Gastroesophageal sphincter (tissue), 3 donors: ENCODE results near the gene CTBP1.

ENCODE experiments used
- EP300 ChIP-seq: sonication (generic); formaldehyde crosslinking; IDR thresholded peaks from one replicate; pipeline ENCODE4 v1.6.1; 2017; ENCODE audit warnings: antibody characterized with exemption, mild to moderate bottlenecking
- POLR2A ChIP-seq, 2 donors: fragments of 450-650 bp; IDR thresholded peaks; one replicate each; pipeline ENCODE4 v1.6.1; 2017; ENCODE audit warnings: antibody characterized with exemption in 2 of 2, mild to moderate bottlenecking in 2 of 2, moderate library complexity in 1 of 2
- POLR2AphosphoS5 ChIP-seq: sonication (generic); formaldehyde crosslinking; IDR thresholded peaks from one replicate; pipeline ENCODE4 v1.6.1; 2017; ENCODE audit warnings: antibody characterized with exemption
- TF ChIP-seq, protein P1 (sequence below), 4 experiments: fragments of 200-600 bp in 2 of 4; fragments of 450-650 bp in 2 of 4; sonication (generic) in 1 of 4; IDR thresholded peaks; one replicate each; pipeline ENCODE4 v1.5.1; 2017 to 2019; ENCODE audit warnings: antibody characterized with exemption in 4 of 4, mild to moderate bottlenecking in 2 of 4, moderate library complexity in 2 of 4

DNA sequence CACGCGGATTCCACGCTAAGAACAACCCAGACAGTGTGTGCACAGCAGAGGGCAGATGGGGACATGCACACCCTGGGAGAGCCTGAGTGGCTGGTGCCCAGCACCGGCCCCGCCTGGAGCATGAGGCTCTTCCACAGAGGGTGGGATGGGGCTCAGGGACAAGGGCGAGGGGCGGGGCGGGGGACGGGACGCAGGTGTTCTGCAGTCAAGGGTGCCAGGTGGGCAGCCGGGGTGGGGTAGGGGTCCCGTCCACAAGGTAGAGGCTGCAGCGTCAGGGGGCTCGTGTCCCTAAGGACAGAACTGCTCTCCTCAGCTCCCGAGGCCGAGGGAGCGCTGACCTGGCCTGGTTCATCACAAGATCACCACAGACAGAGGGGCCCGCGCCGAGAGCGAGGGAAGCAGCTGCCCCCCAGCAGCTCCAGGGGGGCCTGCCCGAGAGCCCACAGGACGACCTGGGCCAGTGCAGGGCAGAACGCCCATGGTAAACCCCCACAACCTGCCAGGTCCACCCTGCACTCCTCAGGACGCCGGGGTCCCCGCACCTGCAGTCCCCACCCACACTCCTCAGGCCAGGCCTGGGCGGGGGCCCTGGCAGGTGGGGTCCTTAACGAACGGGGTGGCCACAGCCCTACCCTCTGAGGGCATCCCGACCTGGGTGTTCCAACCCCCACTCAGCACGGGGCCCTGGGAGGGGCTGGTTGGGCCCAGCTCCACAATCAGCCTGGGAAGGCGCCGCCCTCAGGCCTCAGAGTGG lies 26.7 kb downstream of the CTBP1 start:
- TF ChIP-seq, protein P1, sequence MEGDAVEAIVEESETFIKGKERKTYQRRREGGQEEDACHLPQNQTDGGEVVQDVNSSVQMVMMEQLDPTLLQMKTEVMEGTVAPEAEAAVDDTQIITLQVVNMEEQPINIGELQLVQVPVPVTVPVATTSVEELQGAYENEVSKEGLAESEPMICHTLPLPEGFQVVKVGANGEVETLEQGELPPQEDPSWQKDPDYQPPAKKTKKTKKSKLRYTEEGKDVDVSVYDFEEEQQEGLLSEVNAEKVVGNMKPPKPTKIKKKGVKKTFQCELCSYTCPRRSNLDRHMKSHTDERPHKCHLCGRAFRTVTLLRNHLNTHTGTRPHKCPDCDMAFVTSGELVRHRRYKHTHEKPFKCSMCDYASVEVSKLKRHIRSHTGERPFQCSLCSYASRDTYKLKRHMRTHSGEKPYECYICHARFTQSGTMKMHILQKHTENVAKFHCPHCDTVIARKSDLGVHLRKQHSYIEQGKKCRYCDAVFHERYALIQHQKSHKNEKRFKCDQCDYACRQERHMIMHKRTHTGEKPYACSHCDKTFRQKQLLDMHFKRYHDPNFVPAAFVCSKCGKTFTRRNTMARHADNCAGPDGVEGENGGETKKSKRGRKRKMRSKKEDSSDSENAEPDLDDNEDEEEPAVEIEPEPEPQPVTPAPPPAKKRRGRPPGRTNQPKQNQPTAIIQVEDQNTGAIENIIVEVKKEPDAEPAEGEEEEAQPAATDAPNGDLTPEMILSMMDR (IDR thresholded peaks at IDR 0.05): no peak
- TF ChIP-seq POLR2AphosphoS5 (no peak), POLR2A (IDR thresholded peaks at IDR 0.05) (no peak), EP300 (no peak)
